GM19372 (cell line): Measurements from ENCODE around the gene RNF133.
"Not testable (repeated sequence)": the region's sequence is repeated elsewhere in the genome, so short reads cannot be mapped to it uniquely, and the experiment has no call there.

Experiments
- ATAC-seq: cut with Tn5 transposase; IDR thresholded peaks from one replicate; pipeline ENCODE4 v1.9.1; 2021; ENCODE audit warnings: mild to moderate bottlenecking, low read depth, moderate library complexity; ENCODE audit not compliant: unreplicated experiment

The RNF133 gene

DNA sequence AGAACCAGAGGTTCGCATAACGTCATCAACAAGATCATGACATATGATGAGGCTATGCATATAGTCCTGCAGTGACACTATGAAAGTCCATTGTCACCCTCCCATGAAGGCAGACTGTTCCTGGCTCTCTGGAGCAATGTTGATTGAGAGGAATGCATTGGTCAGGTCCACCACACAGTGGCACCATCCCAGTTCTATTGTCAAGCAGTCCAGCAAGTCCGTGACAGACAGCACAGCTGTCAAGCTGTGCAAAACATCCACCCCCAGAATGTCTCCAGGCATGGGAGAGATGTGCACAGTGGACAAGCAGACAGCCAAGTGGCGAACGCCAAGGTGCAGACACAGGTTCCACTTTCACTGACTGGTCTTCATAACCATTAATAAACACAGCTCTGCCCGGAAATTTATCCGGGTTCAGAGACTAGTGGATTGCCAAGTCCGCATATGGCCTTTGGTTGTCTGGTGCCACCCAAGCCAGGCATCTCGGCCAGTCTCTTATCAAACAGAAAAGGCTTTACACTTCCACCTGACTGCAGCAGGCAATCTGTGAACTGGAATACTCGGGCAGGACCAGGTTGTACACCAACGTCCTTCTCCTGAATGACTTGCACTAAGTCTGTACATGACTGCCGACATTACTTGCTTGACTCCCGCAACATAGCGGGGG is 7.2 kb downstream of the RNF133 start:
- no peak for ATAC-seq

DNA sequence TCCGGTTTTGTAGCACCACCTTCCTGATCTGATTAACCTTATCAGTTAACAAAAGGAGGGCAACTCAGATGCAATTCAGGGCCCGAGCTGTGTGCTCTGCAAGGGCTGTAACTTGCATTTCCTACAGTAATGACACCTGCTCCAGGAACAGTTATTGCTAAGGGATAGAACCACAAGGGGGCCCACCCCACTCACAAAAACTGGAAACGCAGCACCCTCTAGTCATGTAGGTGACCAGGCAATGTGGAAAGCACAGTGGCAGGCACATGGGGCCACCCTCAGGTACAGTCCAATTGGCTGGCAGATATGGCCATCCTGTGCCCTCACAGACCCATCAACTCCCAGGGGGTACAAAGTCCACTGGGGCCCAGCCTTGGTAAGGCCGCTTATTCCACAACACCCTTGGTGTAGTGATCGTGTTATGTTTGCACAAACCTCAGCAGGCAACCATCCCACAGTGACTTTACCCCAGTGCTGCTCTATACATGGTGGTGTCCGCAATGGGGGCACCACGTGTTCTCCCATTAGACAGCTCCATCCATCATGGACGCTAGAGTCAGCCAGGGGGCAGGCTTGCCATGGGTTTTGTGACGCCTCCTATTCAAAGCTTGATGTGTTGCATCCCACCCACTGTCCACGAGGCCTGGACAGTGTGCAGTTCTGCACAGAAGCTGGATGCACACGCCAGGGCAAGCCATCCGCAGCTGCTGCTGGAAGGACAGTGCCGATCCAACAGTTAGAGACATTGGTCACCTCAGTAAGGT is 9.4 kb downstream of the RNF133 start:
- no peak for ATAC-seq

DNA sequence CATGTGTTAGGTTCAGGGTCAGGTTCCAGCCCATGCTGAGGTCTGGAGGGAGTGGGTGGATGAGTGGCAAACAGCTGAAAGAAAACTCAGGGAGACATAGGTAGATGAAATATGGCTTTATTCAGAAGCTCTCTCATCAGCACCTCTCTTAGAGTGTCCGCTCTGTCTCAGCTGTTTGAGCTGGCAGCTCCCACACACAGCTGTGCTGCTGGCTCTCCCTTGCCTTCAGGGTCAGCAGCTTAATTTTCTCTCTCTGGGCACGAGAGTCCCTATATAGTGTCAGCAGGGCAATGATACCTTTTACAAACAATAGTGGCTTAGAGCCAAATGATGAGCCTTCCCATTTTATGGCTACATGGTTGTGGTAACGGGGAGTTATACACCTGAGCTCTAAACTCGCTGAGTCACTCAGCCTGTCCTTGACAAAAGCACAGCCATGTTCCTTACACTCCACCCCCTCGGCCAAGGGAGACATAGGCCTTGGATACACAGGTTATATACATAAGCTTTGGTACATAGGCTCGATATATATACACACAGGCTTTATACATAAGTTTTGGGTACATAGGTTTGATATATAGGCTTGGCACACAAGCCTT is 10.4 kb downstream of the RNF133 start:
- no peak for ATAC-seq

DNA sequence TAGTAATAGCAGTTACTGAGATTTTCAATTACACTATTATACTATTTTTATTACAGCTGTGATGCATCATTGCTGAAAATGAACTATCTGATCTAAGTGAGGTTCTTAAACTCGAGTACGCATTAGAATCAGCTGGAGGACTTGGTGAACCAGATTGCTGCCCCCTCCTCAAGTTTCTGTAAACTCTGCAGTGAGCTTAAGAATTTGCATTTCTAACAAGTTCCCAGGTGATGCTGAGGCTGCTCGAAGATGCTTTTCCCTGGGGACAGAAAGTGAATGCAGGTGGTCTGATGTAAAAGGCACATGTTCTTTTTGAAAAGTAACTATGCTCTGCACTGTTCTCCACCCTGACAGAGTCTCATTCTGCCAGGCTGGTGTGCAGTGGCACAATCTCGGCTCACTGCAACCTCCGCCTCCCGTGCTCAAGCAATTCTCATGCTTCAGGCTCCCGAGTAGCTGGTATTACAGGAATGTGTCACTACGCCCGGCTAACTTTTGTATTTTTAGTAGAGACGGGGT is 12.5 kb downstream of the RNF133 start:
- no peak for ATAC-seq

DNA sequence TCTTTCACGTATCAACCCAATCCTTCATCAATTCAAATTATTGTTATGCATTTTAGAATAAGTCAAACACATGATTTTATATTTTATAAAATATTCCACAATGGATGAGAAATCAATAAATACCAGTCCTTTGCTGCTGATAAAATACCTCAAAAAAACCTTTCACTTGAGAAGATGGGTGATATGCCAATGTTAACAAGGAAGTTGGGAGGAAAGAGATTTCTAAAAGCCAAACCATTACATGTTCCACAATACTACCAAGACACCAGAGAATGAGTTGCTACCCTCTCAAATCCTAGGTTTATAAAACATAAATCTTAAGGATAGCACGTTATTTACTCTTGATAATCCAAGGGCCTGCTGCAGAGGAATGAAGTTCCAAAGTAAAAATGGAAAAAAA is 14.4 kb downstream of the RNF133 start:
- no peak for ATAC-seq

DNA sequence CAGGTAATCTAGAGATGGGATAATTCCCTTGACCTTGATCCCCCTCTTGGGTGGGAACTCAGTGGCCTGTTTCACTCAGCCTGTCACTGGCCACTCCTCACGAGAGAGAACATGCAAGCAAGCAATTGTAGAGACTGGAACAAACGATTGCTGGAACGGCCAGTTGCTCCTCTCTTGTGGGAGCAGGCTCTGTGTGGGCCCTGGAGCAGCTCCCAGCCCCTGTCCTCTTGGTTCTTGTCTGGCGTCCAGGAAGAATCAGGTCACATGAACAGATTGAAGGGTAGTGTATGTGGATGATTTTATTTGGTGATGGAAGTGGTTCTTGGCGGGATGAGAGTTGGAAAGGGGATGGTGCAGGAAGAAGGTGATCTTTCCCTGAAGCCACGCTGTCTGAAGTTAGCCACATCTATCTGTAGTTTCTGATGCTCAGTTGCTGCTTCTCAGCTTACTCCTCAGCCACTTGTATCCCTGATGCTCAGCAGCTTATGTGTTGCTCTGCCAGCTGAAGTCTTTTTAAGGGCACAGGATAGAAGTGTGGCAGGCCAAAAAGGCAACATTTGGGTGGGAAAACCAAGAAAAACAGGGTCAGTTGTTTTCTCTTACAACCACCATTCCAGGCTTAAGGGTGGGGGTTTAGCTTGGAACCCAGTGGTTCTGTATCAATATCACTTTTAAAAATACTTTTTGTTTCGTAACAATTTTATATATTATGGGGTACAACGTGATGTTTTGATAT is 15.9 kb downstream of the RNF133 start:
- ATAC-seq = no peak

DNA sequence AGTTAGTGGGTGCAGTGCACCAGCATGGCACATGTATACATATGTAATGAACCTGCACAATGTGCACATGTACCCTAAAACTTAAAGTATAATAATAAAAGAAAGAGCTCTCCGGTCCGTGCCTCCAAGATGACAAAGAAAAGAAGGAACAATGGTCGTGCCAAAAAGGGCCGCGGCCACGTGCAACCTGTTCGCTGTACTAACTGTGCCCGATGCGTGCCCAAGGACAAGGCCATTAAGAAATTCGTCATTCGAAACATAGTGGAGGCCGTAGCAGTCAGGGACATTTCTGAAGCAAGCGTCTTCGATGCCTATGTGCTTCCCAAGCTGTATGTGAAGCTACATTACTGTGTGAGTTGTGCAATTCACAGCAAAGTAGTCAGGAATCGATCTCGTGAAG is 17.7 kb downstream of the RNF133 start:
- not testable (repeated sequence) for ATAC-seq

DNA sequence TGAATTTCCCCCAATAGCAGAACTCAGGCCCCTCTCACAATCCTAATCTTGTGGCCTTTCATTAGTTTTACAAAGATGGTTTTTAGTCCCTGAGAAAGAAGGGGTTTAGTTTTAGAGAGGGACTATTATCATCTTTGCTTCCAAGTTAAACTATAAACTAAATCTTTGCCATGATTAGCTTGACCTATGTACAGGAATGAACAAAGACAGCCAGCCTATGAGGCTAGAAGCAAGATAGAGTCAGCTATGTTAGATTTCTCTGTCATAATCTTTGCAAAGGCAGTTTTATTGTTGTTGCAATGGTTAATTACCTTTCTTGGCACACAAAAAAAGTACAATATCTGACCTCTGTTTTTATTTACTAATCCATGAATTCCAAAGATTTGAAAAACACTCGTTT is 19.1 kb downstream of the RNF133 start:
- no peak for ATAC-seq

DNA sequence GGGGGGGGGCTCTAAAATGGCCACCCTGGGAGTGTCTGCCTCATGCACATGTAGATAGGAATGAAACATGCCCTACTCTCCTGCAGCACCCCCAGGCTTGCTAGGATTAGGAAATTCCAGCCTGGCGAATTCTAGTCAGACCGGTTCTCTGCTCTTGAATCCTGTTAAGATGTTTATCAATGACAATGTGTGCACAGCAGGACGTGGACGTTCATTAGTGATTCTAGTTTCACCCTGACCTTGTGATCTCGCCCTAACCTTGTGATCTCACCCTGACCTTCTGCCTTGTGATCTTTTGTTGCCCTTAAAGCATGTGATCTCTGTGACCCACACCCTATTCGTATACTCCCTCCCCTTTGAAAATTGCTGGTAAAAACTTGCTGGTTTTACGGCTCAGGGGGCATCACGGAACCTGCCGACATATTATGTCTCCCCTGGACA is 19.6 kb downstream of the RNF133 start:
- ATAC-seq = not testable (repeated sequence)

DNA sequence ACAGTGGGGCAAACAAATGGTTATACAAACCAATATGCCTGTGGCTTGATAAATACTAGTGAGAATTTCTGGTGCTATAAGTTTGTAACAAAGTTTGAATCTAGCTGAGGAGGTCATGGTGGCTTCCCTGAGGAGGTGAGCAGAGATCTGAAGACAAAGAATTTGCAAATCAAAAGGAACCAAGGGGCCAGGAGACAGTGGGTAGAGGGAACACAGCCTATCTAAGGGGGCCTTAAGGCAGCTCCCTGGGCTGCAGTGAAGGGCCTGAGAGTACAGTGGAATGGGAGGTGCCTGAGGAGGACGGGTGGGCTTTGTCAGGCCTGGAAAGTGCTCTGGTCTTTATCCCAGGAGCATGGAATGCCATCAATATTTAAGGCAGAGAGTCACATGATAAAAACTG is 21.8 kb downstream of the RNF133 start:
- ATAC-seq = no peak

DNA sequence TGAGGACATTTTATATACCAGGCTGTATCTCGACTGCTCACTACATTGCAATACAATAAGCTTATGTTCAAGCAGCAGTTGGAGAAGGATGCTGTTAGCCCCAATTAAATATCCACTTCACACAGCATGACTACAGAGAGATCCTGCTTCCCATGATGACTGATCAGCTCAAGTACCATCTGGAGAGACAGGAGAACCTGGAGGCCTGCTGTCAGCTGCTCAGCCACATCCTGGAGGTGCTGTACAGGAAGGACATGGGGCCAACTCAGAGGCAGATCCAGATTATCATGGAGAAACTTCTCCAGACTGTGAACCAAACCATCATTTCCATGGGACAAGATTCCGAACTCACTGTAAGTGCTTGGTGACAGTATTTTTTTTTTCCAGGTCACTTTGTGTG is 22.5 kb downstream of the RNF133 start:
- no peak for ATAC-seq

DNA sequence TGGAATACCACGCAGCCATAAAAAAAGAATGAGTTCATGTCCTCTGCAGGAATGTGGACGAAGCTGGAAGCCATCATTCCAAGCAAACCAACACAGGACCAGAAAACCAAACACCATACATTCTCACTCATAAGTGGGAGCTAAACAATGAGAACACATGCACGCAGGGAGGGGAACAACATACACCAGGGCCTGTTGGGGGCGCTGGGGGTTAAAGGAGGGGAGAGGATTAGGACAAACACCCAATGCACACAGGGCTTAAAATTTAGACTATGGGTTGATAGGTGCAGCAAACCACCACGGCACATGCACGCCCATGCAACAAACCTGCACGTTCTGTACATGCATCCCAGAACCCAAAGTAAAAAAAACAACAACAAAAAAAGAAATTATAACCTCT is 23.3 kb downstream of the RNF133 start:
- no peak for ATAC-seq

DNA sequence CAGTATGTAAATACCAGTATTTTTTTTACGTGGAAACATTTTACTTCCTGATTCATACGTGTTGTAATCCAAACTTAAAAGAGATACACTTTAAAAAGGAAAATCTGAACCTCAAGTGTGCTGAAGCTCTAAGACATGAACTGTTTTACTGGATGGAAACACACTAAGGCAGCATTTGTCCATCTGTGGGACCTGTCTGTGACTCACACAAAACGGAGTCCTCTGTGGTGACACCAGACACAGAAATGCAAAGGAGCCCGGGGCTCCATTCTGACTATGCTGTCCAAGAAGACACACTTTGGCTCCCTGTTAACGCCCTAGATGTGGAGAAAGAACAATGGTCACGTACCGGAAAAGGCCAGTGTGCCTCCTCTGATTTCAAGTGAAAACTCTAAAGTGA is 23.9 kb downstream of the RNF133 start:
- no peak for ATAC-seq

DNA sequence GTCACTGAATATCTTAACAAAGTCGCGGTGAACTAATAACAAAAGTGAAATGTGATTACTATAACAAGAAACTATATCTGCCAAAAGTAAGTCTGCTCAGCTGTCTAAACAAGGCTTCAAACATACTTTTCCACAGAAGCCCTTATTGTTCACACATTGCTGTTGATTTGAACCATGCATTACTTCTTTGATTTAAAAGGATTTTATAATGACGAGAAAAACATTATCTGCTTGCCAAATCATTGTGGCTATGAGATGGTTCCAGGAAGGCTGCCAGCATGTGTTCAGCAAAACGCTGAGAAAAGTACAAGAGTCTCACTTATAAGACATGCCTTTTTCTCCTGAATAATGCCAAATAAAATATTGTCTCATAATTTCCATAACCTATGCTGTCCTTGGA is 24.4 kb downstream of the RNF133 start:
- ATAC-seq = no peak

DNA sequence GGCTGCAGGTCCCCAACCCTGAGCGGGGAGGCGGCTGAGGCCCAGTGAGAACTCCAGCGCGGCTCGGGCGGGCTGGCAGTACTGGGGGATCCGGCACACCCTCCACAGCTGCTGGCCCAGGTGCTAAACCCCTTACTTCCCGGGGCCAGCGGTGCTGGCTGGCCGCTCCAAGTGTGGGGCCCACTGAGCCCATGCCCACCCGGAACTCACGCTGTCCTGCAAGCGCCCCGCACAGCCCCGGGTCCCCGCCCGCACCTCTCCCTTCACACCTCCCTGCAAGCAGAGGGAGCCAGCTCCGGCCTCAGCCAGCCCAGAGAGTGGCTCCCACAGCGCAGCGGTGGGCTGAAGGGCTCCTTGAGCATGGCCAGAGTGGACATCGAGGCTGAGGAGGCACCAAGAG is 25.0 kb downstream of the RNF133 start:
- ATAC-seq = no peak

DNA sequence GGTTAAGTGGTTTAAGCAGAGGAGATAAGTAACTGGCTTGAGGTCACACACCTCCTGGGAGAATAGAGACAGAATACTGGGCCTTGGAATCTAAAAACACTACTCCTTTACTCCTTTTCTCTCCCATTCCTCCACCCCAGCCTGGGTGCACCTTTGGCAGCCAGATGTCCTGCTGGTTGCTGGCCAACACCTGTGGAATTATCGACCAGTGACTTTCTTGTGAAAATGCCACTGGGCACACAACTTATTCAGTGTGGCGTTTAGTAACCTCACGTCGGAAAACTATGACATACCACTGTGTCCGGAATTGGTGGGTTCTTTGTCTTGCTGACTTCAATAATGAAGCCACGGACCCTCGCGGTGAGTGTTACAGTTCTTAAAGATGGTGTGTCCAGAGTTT is 26.4 kb downstream of the RNF133 start:
- ATAC-seq = no peak

DNA sequence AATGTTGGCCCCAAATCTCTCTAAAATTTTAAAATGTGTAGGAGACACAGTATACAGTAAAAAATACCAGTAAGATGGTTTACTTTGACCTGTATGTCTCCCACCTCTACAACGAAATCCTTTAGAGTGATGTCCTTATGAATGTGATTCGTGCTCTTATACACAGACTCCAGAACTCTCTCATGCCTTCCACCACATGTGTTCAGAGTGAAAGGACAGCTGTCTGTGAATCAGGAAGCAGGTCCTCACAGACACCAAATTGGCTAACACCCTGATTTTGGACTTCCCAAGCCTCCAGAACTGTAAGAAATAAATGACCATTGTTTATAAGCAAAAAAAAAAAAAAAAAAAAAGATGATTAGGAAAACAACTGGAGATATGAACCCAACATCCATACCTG is 35.2 kb downstream of the RNF133 start:
- no peak for ATAC-seq

DNA sequence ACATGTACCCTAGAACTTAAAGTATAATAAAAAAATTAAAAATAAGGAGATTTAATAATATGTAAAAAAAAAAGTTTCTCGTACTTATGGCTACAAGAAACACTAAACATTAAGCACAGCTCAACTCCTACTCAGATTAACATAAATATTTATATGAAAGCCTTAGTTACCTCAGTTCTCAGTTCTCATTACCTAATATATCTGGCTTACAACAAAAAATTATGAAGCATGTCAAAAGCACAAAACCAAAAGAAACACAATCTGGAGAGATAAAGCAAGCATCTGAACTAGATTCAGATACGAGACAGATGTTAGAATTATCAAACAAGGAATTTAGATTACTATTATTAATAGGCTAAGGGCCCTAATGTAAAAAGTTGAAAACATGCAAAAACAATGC is 40.1 kb downstream of the RNF133 start:
- no peak for ATAC-seq

DNA sequence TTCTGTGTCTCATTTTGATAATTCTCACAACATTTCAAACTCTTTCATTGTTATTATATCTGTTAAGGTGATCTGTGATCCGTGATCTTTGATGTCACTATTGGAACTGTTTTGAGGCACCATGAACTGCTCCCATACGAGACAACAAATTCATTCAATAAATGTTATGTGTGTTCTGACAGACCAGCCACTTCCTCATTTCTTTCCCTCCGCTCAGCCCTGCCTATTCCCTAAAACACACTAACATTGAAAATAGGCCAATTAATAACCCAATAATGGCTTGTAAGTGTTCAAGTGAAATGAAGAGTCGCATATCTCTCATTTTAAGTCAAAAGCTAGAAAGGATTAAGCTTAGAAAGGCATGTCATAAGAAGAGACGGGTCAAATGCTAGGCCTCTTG is 45.2 kb downstream of the RNF133 start:
- ATAC-seq = no peak

DNA sequence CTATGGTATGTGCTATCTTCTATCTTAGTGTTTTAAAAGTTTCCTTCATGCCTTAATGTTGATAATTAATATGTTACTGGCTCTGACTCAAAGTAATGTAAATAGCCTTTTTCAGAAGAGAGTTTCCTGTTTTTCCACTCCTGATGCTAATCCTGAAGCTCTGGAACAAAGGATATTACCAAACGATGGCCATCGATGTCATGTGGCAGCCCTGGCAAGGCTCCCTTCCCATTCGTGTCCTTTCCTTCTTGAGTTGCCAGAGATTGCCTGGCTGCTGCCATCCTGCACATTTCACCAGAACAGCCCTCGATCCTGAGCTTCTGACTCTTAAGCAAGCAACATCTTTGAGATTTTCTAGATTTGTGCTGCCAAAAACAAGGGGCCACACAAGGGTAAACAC is 46.0 kb downstream of the RNF133 start:
- no peak for ATAC-seq

DNA sequence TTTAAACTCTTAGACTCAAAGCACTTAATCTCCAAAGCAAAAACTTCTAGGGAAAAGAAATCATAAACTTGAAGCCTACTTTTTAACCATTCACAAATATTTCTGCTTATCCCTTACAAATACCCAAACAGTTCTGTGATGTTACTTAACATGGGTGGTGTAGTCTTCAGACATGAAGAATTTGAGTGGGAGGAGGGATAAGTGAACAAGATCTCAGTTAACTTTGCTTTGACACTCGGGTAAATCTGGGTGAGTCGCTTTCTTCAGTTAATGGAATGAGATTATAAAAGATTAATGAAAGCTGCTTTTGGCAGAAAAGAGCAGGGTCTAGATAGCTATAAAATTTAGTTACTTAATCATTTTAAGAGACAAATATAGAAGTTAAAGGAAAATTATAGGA is 47.5 kb downstream of the RNF133 start:
- ATAC-seq = no peak
